GM12873 (cell line): ENCODE results near the gene EXOC1.

Source experiments
- CTCF ChIP-seq: IDR thresholded peaks from 2 replicates; pipeline ENCODE4 v1.5.1; 2012; ENCODE audit warnings: low read depth, mild to moderate bottlenecking, moderate library complexity, low read length, control low read depth; ENCODE audit not compliant: insufficient read depth; ENCODE audit errors: missing control alignments

EXOC1 gene

GRCh38 chr4:55907469-55907868 lies 54.0 kb downstream of the EXOC1 start:
- no peak for TF ChIP-seq CTCF

DNA sequence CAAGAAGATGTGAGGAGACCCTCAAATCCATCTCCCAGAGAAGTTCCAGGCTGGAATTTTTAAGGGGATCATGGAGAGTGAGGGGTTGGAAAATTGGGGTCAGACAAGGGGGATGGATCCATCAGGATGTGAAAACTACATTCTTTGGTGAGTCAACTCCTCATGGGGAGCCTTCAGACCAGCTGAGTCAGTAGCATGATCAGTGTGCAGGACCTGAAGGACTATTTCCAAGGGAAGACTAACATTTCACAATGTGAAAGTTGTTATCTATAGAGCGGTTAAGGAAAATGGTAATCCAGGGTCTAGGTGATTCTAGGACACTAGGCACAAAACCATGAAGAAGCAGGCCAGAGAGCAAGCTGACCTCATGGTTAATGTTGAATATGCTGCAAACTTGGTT lies 56.7 kb downstream of the EXOC1 start:
- TF ChIP-seq CTCF: no peak

DNA sequence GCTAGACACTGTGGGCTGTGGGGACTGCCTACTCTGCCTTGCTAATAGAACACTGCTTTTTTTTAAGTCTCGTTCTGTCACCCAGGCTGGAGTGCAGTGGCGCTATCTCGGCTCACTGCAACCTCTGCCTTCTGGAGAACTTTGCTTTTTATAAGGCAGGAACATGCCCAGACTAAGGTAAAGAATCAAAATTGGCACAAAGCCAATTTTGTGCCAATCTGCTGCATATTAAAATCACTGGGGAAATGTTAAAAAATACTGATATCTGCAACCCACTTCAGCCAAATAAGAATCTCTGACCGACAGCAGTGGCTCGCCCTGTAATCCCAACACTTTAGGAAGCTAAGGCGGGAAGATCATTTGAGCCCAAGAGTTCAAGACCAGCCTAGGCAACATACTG lies 58.8 kb downstream of the EXOC1 start:
- TF ChIP-seq CTCF: no peak

- TF ChIP-seq CTCF: no peak
These were observed 67.1 kb downstream of the EXOC1 start for GRCh38 chr4:55920571-55920970.

GRCh38 chr4:55921093-55921492 lies 67.6 kb downstream of the EXOC1 start:
- no peak for TF ChIP-seq CTCF

GRCh38 chr4:55925241-55925640 lies 71.8 kb downstream of the EXOC1 start:
- no peak for TF ChIP-seq CTCF

DNA sequence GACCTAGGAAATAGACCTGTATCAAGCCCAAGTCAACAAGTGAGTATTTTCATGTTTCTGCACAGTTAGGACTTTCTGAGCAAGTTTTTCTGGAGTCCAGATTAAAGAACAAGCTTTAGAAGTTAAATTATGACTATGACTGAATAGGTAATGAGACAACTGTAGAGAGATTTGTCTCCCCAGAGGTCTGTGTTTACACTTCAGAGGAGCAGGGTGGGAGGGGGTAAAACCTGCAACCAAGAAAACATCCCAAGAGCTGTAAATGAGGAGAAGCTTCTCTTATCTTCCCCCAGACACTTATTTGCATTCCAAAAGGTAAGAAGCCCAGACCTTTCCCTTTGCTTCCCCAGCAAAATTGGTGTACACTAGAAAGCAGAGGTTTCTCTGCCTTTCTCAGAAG lies 73.2 kb downstream of the EXOC1 start:
- no peak for TF ChIP-seq CTCF
